Measurements from ENCODE around the gene ADI1. TPM values are rescaled to one million over a fixed set of nuclear protein-coding genes. Genes with fewer than 3 reads are reported as not detected.
A peak's percentile ranks its signal among the peaks of the same experiment; 100 is the strongest.
"Not testable (repeated sequence)": the region's sequence is repeated elsewhere in the genome, so short reads cannot be mapped to it uniquely, and the experiment has no call there.

Gene ADI1
- total RNA-seq, 1 donor from 2014 or later, result 195 TPM

- Histone ChIP-seq H3K36me3 (peaks cover 84% of the 10 kb centered on the region), H3K4me1 (peaks cover 21% of the 10 kb centered on the region), H3K27me3 (ENCODE audit: low read depth) (no peaks in the 10 kb centered on the region), H3K4me3 (no peak overlapping the region), H3K27ac (replicated peaks) (no peak overlapping the region), H3K9me3 (replicated peaks) (peaks cover 4% of the 10 kb centered on the region)
- no peak for DNase-seq
- intact Hi-C loops (cut with micrococcal nuclease), result no loop called here
- TF ChIP-seq CTCF (IDR thresholded peaks at IDR 0.05; ENCODE audit: borderline replicate concordance), result no peak
Observed at GRCh38 chr2:3504741-3505140, 14.6 kb downstream of the ADI1 start.

GRCh38 chr2:3503483-3503882, 15.8 kb downstream of the ADI1 start:
- no peak for DNase-seq
- H3K36me3 ChIP-seq, result peaks cover 86% of the 10 kb centered on the region
- intact Hi-C loops (cut with micrococcal nuclease), result no loop called here

GRCh38 chr2:3503046-3503445, 16.3 kb downstream of the ADI1 start:
- no peaks in the 10 kb centered on the region for H3K9me3 ChIP-seq (replicated peaks)
- H3K36me3 ChIP-seq, result peaks cover 86% of the 10 kb centered on the region
- no peak overlapping the region for H3K4me3 ChIP-seq
- no peak for TF ChIP-seq CTCF (IDR thresholded peaks at IDR 0.05; ENCODE audit: borderline replicate concordance)
- H3K27me3 ChIP-seq (ENCODE audit: low read depth), result no peaks in the 10 kb centered on the region
- no peak for DNase-seq
- H3K4me1 ChIP-seq, result peaks cover 21% of the 10 kb centered on the region
- no peak overlapping the region for H3K27ac ChIP-seq (replicated peaks)
- intact Hi-C loops (cut with micrococcal nuclease), result no loop called here

More at GRCh38 chr2:3503483-3503882, 15.8 kb downstream of the ADI1 start:
- Histone ChIP-seq H3K4me1 (peaks cover 21% of the 10 kb centered on the region), H3K9me3 (replicated peaks) (peaks cover 2% of the 10 kb centered on the region), H3K27me3 (ENCODE audit: low read depth) (no peaks in the 10 kb centered on the region), H3K27ac (replicated peaks) (peak overlapping the region; percentile 17), H3K4me3 (no peak overlapping the region)
- no peak for TF ChIP-seq CTCF (IDR thresholded peaks at IDR 0.05; ENCODE audit: borderline replicate concordance)

GRCh38 chr2:3500326-3500899, 18.9 kb downstream of the ADI1 start:
- Histone ChIP-seq H3K9me3 (replicated peaks) (no peaks in the 10 kb centered on the region), H3K27ac (replicated peaks) (no peak overlapping the region), H3K4me1 (peaks cover 9% of the 10 kb centered on the region), H3K4me3 (no peak overlapping the region), H3K36me3 (peaks cover 90% of the 10 kb centered on the region), H3K27me3 (ENCODE audit: low read depth) (no peaks in the 10 kb centered on the region)
- intact Hi-C loops (cut with micrococcal nuclease), result no loop called here
- TF ChIP-seq CTCF (IDR thresholded peaks at IDR 0.05; ENCODE audit: borderline replicate concordance), result no peak
- no peak for DNase-seq

- H3K4me1 ChIP-seq, result peaks cover 6% of the 10 kb centered on the region
- no peaks in the 10 kb centered on the region for H3K9me3 ChIP-seq (replicated peaks)
- H3K27ac ChIP-seq (replicated peaks), result no peak overlapping the region
- peaks cover 81% of the 10 kb centered on the region for H3K36me3 ChIP-seq
- DNase-seq, result no peak
- TF ChIP-seq CTCF (IDR thresholded peaks at IDR 0.05; ENCODE audit: borderline replicate concordance), result no peak
- H3K4me3 ChIP-seq, result no peak overlapping the region
- no peaks in the 10 kb centered on the region for H3K27me3 ChIP-seq (ENCODE audit: low read depth)
- intact Hi-C loops (cut with micrococcal nuclease), result no loop called here
Observed at GRCh38 chr2:3498783-3499394, 20.4 kb downstream of the ADI1 start.

- Histone ChIP-seq H3K36me3 (peaks cover 67% of the 10 kb centered on the region), H3K4me1 (peaks cover 14% of the 10 kb centered on the region)
- H3K27ac ChIP-seq (replicated peaks); H3K4me3 ChIP-seq; H3K27me3 ChIP-seq (ENCODE audit: low read depth); DNase-seq; H3K9me3 ChIP-seq (replicated peaks); intact Hi-C loops (cut with micrococcal nuclease): not testable (repeated sequence)
Observed at GRCh38 chr2:3496708-3497080, 22.6 kb downstream of the ADI1 start.

Data from left ventricle myocardium inferior (tissue), 1 donor.